SK-N-SH treated with all-trans-retinoic acid at 6 μM for 48 hours (cell line): ENCODE data around the gene ZCCHC24.
"Not testable (repeated sequence)": the region's sequence is repeated elsewhere in the genome, so short reads cannot be mapped to it uniquely, and the experiment has no call there.

Experiments used
- ARNTL ChIP-seq: fragments of 450-650 bp; formaldehyde crosslinking; IDR thresholded peaks from 2 replicates; pipeline ENCODE4 v1.5.0; 2020; ENCODE audit warnings: low read depth, mild to moderate bottlenecking, moderate library complexity, borderline replicate concordance
- ESRRG ChIP-seq: fragments of 250-450 bp; sonication (Bioruptor Pico); IDR thresholded peaks from 2 replicates; pipeline ENCODE4 v1.6.1; 2021; ENCODE audit warnings: mild to moderate bottlenecking
- ZC3H10 ChIP-seq: fragments of 250-450 bp; sonication (Bioruptor Pico); IDR thresholded peaks from 2 replicates; pipeline ENCODE4 v1.5.1; 2021; ENCODE audit warnings: mild to moderate bottlenecking, moderate library complexity
- TF ChIP-seq, protein P1 (sequence below): fragments of 250-450 bp; sonication (Bioruptor Pico); IDR thresholded peaks from 2 replicates; pipeline ENCODE4 v1.8.0; 2020; ENCODE audit warnings: mild to moderate bottlenecking, moderate library complexity, borderline replicate concordance
- TF ChIP-seq, protein P2 (sequence below): fragments of 250-450 bp; sonication (Bioruptor Pico); IDR thresholded peaks from 2 replicates; pipeline ENCODE4 v1.8.0; 2021; ENCODE audit warnings: low read depth, mild to moderate bottlenecking, moderate library complexity, borderline replicate concordance

DNA sequence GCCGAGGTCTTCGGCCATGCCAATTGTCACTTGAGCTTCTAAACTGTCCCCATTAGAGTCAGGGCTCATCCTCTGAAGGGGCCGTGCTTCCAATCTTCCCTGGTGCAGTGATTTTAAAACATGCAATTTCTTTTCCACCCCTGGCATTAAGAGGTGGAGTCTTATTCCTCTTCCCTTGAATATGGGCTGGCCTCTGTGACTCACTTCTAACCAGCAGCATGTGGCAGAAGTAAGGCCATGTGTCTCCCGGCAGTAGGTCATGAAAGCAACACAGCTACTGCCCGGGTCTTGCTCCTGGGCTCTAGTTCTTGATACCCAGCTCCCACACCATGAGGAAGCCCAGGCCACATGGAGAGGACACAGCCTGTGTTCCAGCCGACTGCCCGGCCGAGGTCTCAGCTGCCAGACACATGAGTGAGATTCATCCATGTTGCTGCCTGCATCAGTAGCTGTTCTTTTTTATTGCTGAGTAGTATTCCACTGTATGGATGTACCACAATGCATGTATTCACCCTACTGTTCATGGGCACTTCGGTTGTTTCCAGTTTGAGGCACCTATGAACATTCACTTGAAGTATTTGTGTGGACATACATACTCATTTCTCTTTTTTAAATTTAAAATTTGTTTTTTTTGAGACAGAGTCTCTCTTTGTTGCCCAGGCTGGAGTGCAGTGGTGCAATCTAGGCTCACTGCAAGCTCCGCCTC is 112.7 kb downstream of the ZCCHC24 start:
- TF ChIP-seq, protein P1, sequence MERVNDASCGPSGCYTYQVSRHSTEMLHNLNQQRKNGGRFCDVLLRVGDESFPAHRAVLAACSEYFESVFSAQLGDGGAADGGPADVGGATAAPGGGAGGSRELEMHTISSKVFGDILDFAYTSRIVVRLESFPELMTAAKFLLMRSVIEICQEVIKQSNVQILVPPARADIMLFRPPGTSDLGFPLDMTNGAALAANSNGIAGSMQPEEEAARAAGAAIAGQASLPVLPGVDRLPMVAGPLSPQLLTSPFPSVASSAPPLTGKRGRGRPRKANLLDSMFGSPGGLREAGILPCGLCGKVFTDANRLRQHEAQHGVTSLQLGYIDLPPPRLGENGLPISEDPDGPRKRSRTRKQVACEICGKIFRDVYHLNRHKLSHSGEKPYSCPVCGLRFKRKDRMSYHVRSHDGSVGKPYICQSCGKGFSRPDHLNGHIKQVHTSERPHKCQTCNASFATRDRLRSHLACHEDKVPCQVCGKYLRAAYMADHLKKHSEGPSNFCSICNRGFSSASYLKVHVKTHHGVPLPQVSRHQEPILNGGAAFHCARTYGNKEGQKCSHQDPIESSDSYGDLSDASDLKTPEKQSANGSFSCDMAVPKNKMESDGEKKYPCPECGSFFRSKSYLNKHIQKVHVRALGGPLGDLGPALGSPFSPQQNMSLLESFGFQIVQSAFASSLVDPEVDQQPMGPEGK (CRISPR knock-in tag) = not testable (repeated sequence)
- not testable (repeated sequence) for TF ChIP-seq ARNTL (CRISPR knock-in tag); ESRRG (CRISPR knock-in tag); ZC3H10
- TF ChIP-seq, protein P2, sequence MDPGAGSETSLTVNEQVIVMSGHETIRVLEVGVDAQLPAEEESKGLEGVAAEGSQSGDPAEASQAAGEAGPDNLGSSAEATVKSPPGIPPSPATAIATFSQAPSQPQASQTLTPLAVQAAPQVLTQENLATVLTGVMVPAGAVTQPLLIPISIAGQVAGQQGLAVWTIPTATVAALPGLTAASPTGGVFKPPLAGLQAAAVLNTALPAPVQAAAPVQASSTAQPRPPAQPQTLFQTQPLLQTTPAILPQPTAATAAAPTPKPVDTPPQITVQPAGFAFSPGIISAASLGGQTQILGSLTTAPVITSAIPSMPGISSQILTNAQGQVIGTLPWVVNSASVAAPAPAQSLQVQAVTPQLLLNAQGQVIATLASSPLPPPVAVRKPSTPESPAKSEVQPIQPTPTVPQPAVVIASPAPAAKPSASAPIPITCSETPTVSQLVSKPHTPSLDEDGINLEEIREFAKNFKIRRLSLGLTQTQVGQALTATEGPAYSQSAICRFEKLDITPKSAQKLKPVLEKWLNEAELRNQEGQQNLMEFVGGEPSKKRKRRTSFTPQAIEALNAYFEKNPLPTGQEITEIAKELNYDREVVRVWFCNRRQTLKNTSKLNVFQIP (CRISPR knock-in tag) = not testable (repeated sequence)
